ENCODE measurements around the gene C19orf53. TPM values are rescaled to one million over a fixed set of nuclear protein-coding genes. Genes with fewer than 3 reads are reported as not detected.
"Not testable (repeated sequence)": the region's sequence is repeated elsewhere in the genome, so short reads cannot be mapped to it uniquely, and the experiment has no call there.

The C19orf53 gene
- polyA plus RNA-seq, 6 donors from 2014 or later = 152 to 189 (median 170) TPM

- Mint-ChIP-seq H3K36me3 (no peaks in the 10 kb centered on the region), H3K27ac (peak overlapping the region in 4 of 6 donors; percentile 20 to 89 (median 36)), H3K4me3 (peak overlapping the region in 7 of 8 donors; percentile 12 to 91 (median 85))
These were observed 8.2 kb upstream of the C19orf53 start for GRCh38 chr19:13766095-13766481.

GRCh38 chr19:13768510-13768909 is 5.7 kb upstream of the C19orf53 start:
- peak overlapping the region in 1 of 8 donors; percentile 77 for H3K4me3 Mint-ChIP-seq
- peaks cover 9 to 18% (median 12%) of the 10 kb centered on the region in 3 donors for H3K4me1 Mint-ChIP-seq
- no peaks in the 10 kb centered on the region for H3K9me3 Mint-ChIP-seq
- no peaks in the 10 kb centered on the region for H3K27me3 Mint-ChIP-seq
- ATAC-seq (ENCODE audit: low read depth in 2 of 2) (no peak), DNase-seq (no peak)
- H3K36me3 Mint-ChIP-seq = no peaks in the 10 kb centered on the region
- no peak overlapping the region for H3K27ac Mint-ChIP-seq

More at GRCh38 chr19:13766095-13766481, 8.2 kb upstream of the C19orf53 start:
- no peaks in the 10 kb centered on the region for H3K9me3 Mint-ChIP-seq
- DNase-seq = no peak
- ATAC-seq (ENCODE audit: low read depth in 2 of 2) = no peak
- no peaks in the 10 kb centered on the region for H3K27me3 Mint-ChIP-seq
- H3K4me1 Mint-ChIP-seq = peaks cover 9 to 24% (median 16%) of the 10 kb centered on the region in 3 donors

DNA sequence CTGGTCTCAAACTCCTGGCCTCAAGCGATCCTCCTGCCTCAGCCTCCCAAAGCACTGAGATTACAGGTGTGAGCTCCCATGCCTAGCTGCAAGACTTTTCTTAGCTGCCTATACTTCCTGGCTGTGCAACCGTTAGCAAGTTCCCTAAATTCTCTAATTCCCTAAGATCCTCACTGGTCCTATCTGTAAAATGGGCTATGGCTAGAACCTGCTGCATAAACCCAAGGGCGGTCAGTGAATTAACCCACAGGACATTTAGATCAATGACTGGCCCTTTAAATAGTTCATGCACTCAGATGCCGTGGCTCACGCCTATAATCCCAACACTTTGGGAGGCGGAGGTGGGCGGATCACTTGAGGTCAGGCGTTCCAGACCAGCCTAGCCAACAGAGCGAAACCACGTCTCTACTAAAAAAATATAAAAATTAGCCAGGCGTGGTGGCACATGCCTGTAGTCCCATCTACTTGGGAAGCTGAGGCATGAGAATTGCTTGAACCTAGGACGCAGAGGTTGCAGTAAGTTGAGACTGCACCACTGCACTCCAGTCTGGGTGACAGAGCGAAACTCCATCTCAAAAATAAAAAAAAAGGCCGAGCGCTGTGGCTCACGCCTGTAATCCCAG is 4.1 kb upstream of the C19orf53 start:
- ATAC-seq (ENCODE audit: low read depth in 2 of 2) (no peak), DNase-seq (no peak)
- H3K27me3 Mint-ChIP-seq = no peaks in the 10 kb centered on the region
- no peaks in the 10 kb centered on the region for H3K36me3 Mint-ChIP-seq
- H3K9me3 Mint-ChIP-seq = no peaks in the 10 kb centered on the region
- H3K4me1 Mint-ChIP-seq = peaks cover 18 to 24% (median 20%) of the 10 kb centered on the region in 3 donors
- no peak overlapping the region for H3K27ac Mint-ChIP-seq
- H3K4me3 Mint-ChIP-seq = no peak overlapping the region

- H3K27ac Mint-ChIP-seq = peak overlapping the region in 1 of 6 donors; percentile 56
- no peak for DNase-seq
- H3K36me3 Mint-ChIP-seq = peaks cover 0 to 7% of the 10 kb centered on the region in 2 donors
- H3K4me3 Mint-ChIP-seq = peak overlapping the region in 1 of 8 donors; percentile 22
- no peaks in the 10 kb centered on the region for H3K9me3 Mint-ChIP-seq
- no peak for ATAC-seq (ENCODE audit: low read depth in 2 of 2)
- no peaks in the 10 kb centered on the region for H3K27me3 Mint-ChIP-seq
- H3K4me1 Mint-ChIP-seq = peaks cover 26 to 34% (median 30%) of the 10 kb centered on the region in 3 donors
These were observed 4.1 kb downstream of the C19orf53 start for GRCh38 chr19:13778398-13778797.

DNA sequence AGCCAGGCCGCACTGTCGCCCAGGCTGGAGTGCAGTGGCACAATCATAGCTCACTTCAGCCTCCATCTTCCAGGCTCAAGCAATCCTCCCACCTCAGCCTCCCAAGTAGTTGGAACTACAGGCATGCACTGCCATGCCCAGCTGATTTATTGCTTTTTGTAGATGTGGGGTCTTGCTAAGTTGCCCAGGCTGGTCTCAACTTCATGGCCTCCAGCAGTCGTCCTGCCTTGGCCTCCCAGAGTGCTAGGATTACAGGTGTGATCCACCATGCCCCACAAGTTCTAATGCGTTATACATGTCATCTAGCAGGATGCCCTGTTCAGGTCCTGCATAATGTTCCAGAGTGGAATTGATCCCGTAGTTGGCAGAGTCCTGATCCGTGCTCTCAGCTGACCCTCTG is 4.6 kb downstream of the C19orf53 start:
- DNase-seq (no peak), ATAC-seq (ENCODE audit: low read depth in 2 of 2) (no peak)
- H3K4me3 Mint-ChIP-seq = no peak overlapping the region
- peak overlapping the region in 1 of 6 donors; percentile 77 for H3K27ac Mint-ChIP-seq
- H3K36me3 Mint-ChIP-seq = peaks cover 0 to 7% of the 10 kb centered on the region in 2 donors
- no peaks in the 10 kb centered on the region for H3K27me3 Mint-ChIP-seq
- H3K4me1 Mint-ChIP-seq = peaks cover 26 to 34% (median 30%) of the 10 kb centered on the region in 3 donors
- H3K9me3 Mint-ChIP-seq = no peaks in the 10 kb centered on the region

DNA sequence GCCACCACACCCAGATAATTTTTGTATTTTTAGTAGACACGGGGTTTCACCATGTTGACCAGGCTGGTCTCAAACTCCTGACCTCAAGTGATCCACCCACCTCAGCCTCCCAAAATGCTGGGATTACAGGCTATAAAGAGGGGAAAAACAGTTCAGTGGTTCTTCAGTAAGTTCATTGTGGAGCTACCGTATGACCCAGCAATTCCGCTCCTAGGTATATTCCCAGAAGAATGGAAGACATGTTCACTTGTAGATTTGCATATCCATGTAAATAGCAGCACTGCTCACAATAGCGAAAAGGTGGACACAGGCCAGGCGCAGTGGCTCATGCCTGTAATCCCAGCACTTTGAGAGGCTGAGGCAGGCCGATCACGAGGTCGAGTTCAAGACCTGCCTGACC is 5.5 kb downstream of the C19orf53 start:
- peaks cover 18 to 27% (median 24%) of the 10 kb centered on the region in 3 donors for H3K4me1 Mint-ChIP-seq
- H3K27ac Mint-ChIP-seq; ATAC-seq (ENCODE audit: low read depth in 2 of 2): not testable (repeated sequence)

DNA sequence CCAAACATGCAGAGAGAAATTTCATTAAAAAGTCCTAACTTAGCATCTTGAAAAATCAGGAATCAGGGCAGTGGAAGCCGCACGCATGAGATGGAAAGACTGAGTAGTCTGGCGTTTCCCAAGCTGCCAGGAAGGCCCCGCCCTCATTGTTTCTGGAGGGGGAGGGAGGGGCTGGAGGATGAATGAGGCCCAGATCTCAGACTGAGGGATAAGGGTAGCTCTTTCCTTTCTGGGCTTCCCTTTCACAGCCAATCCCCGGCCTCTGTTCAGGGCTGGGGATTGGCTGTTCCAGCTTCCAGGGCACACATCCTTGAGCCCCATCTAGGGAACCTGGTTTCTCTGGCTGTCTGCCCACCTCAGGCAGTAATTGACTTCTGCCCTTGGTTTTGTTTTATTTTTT is 7.3 kb downstream of the C19orf53 start:
- no peaks in the 10 kb centered on the region for H3K9me3 Mint-ChIP-seq
- no peaks in the 10 kb centered on the region for H3K27me3 Mint-ChIP-seq
- DNase-seq = no peak
- no peak overlapping the region for H3K27ac Mint-ChIP-seq
- H3K36me3 Mint-ChIP-seq = peaks cover 0 to 4% of the 10 kb centered on the region in 2 donors
- no peak for ATAC-seq (ENCODE audit: low read depth in 2 of 2)
- peaks cover 8 to 16% (median 13%) of the 10 kb centered on the region in 3 donors for H3K4me1 Mint-ChIP-seq
- H3K4me3 Mint-ChIP-seq = no peak overlapping the region

More for the DNA sequence above, 5.5 kb downstream of the C19orf53 start:
- not testable (repeated sequence) for H3K27me3 Mint-ChIP-seq, H3K36me3 Mint-ChIP-seq, H3K4me3 Mint-ChIP-seq, H3K9me3 Mint-ChIP-seq, DNase-seq

GRCh38 chr19:13782537-13782936 is 8.3 kb downstream of the C19orf53 start:
- Mint-ChIP-seq H3K4me3 (peak overlapping the region in 1 of 8 donors; percentile 37), H3K27me3 (no peaks in the 10 kb centered on the region), H3K9me3 (no peaks in the 10 kb centered on the region), H3K4me1 (peaks cover 7 to 16% (median 12%) of the 10 kb centered on the region in 3 donors), H3K36me3 (no peaks in the 10 kb centered on the region), H3K27ac (peak overlapping the region in 2 of 6 donors; percentile 49 to 76)
- DNase-seq (no peak), ATAC-seq (ENCODE audit: low read depth in 2 of 2) (no peak)

DNA sequence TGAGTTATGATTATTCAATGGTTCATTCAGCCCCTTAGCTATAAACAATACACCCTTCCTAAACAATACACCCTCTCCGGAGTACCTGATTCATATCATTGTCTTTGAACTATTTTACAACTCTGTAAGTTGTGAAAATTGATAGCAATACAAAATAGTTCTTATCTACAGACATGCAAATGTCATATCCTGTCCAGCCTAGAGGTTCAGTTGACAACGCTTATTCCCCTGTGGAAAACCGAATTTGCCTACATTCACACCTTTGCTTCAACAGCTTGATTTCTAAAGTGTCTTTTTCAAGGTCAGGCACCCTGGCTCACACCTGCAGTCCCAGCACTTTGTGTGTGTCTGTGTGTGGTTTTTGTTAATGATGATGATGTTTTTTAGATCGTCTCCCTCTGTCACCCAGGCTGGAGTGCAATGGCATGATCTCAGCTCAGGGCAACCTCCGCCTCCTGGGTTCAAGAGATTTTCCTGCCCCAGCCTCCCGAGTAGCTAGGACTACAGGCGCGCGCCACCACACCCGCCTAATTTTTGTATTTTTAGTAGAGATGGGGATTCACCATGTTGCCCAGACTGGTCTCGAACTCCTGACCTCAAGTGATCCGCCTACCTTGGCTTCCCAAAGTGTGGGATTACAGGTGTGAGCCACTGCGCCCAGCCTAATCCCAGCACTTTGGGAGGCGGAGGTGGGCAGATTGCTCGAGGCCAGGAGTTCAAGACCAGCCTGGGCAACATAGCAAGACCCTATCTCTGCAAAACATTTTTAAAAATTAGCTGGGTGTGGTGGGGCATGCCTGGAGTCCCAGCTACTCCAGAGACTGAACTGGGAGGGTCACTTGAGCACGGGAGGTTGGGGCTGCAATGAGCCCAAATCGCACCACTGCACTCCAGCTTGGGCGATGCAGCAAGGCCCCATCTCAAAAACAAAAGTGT is 9.6 kb downstream of the C19orf53 start:
- DNase-seq (no peak), ATAC-seq (ENCODE audit: low read depth in 2 of 2) (peak in 1 of 2 donors; percentile 45)
- H3K4me1 Mint-ChIP-seq = peaks cover 13 to 25% (median 25%) of the 10 kb centered on the region in 3 donors
- no peaks in the 10 kb centered on the region for H3K9me3 Mint-ChIP-seq
- peak overlapping the region in 2 of 6 donors; percentile 33 to 58 for H3K27ac Mint-ChIP-seq
- no peaks in the 10 kb centered on the region for H3K27me3 Mint-ChIP-seq
- no peaks in the 10 kb centered on the region for H3K36me3 Mint-ChIP-seq
- peak overlapping the region in 1 of 8 donors; percentile 52 for H3K4me3 Mint-ChIP-seq

- H3K4me1 Mint-ChIP-seq = peaks cover 17 to 31% (median 29%) of the 10 kb centered on the region in 3 donors
- H3K27me3 Mint-ChIP-seq = no peaks in the 10 kb centered on the region
- ATAC-seq (ENCODE audit: low read depth in 2 of 2) (peak; percentile 67 to 80), DNase-seq (peak; percentile 56)
- H3K36me3 Mint-ChIP-seq = no peaks in the 10 kb centered on the region
- H3K27ac Mint-ChIP-seq = peak overlapping the region in 2 of 6 donors; percentile 56 to 58
- H3K4me3 Mint-ChIP-seq = peak overlapping the region in 5 of 8 donors; percentile 9 to 47 (median 29)
- no peaks in the 10 kb centered on the region for H3K9me3 Mint-ChIP-seq
These were observed 10.6 kb downstream of the C19orf53 start for GRCh38 chr19:13784731-13785452.

DNA sequence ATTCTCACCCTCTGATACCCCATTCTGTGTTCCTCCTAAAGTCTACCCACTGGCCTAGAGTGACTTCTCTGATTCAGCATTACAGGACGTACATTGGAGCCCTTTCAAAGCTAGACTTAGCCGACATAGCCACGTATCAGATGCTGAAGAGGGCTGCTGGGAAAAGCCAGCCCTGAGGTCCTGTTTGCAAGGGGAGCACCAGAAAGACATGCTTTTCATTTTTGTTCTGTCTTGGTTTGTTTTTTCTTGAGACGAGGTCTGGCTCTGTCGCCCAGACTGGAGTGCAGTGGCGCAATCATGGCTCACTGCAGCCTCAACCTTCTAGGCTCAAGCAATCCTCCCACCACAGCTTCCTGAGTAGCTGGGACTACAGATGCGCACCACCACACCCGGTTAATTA is 14.7 kb downstream of the C19orf53 start:
- DNase-seq (no peak), ATAC-seq (ENCODE audit: low read depth in 2 of 2) (peak; percentile 17 to 19)
- H3K9me3 Mint-ChIP-seq = no peaks in the 10 kb centered on the region

GRCh38 chr19:13790354-13790753 is 16.1 kb downstream of the C19orf53 start:
- DNase-seq (no peak), ATAC-seq (ENCODE audit: low read depth in 2 of 2) (no peak)
- Mint-ChIP-seq H3K27me3 (no peaks in the 10 kb centered on the region), H3K4me1 (peaks cover 22 to 46% (median 30%) of the 10 kb centered on the region in 3 donors), H3K4me3 (peak overlapping the region in 6 of 8 donors; percentile 3 to 51 (median 32)), H3K9me3 (no peaks in the 10 kb centered on the region), H3K36me3 (no peaks in the 10 kb centered on the region), H3K27ac (peak overlapping the region in 2 of 6 donors; percentile 60 to 75)

More for the DNA sequence above, 14.7 kb downstream of the C19orf53 start:
- Mint-ChIP-seq H3K27ac (peak overlapping the region; percentile 36 to 77 (median 72)), H3K4me3 (peak overlapping the region in 6 of 8 donors; percentile 60 to 91 (median 75)), H3K27me3 (no peaks in the 10 kb centered on the region), H3K4me1 (peaks cover 22 to 41% (median 29%) of the 10 kb centered on the region in 3 donors), H3K36me3 (no peaks in the 10 kb centered on the region)

DNA sequence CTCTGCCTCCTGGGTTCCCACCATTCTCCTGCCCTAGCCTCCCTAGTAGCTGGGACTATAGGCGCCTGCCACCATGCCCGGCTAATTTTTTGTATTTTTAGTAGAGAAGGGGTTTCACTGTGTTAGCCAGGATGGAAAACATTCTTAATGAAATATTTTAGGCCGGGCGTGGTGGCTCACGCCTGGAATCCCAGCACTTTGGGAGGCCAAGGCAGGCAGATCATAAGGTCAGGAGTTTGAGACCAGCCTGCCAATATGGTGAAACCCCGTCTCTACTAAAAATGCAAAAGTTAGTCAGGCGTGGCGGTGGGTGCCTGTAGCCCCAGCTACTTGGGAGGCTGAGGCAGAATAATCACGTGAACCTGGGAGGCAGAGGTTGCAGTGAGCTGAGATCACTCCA is 19.1 kb downstream of the C19orf53 start:
- not testable (repeated sequence) for H3K9me3 Mint-ChIP-seq; H3K27ac Mint-ChIP-seq; H3K27me3 Mint-ChIP-seq; DNase-seq; H3K36me3 Mint-ChIP-seq; ATAC-seq (ENCODE audit: low read depth in 2 of 2)
- Mint-ChIP-seq H3K4me3 (peak overlapping the region in 6 of 8 donors; percentile 10 to 99 (median 65)), H3K4me1 (peaks cover 28 to 49% (median 33%) of the 10 kb centered on the region in 3 donors)

Measured in naive B cell (primary cell).